Astrocyte (in vitro differentiated cells and primary cell): ENCODE results near the gene FARS2. TPM values are rescaled to one million over a fixed set of nuclear protein-coding genes. Genes with fewer than 3 reads are reported as not detected.

Source experiments
- DNase-seq: peaks from one replicate; pipeline ENCODE4 v3.0.0-alpha.2; 2010; ENCODE audit warnings: low read depth
- FAIRE-seq: peaks from 2 replicates; lab custom pipeline; 2011; peaks lifted over from hg19 to GRCh38; lab: Jason Lieb, UNC
- H2AFZ ChIP-seq: 2 replicates; pipeline ENCODE4 v1.6.0; 2012; ENCODE audit warnings: low read depth, low read length, inconsistent platforms
- H3K27ac ChIP-seq: 2 replicates; pipeline ENCODE4 v1.5.1; 2011; ENCODE audit warnings: low read depth, low read length, inconsistent platforms
- H3K27me3 ChIP-seq: 2 replicates; pipeline ENCODE4 v1.6.0; 2011; ENCODE audit warnings: low read length, inconsistent platforms; ENCODE audit not compliant: insufficient read depth
- H3K36me3 ChIP-seq: 2 replicates; pipeline ENCODE4 v1.5.1; 2011; ENCODE audit warnings: low read length, inconsistent platforms; ENCODE audit not compliant: insufficient read depth
- H3K4me1 ChIP-seq: 2 replicates; pipeline ENCODE4 v1.5.1; 2011; ENCODE audit warnings: low read length, inconsistent platforms; ENCODE audit not compliant: insufficient read depth
- H3K4me2 ChIP-seq: 2 replicates; pipeline ENCODE4 v1.6.0; 2012; ENCODE audit warnings: low read length, inconsistent platforms
- H3K4me3 ChIP-seq: 2 replicates; pipeline ENCODE4 v1.5.1; 2011; ENCODE audit warnings: low read depth, mild to moderate bottlenecking, low read length, inconsistent platforms; ENCODE audit not compliant: insufficient read depth
- H3K79me2 ChIP-seq: 2 replicates; pipeline ENCODE4 v1.6.0; 2012; ENCODE audit warnings: mild to moderate bottlenecking, low read length, inconsistent platforms; ENCODE audit not compliant: insufficient read depth
- H3K9ac ChIP-seq: 2 replicates; pipeline ENCODE4 v1.6.0; 2012; ENCODE audit warnings: mild to moderate bottlenecking, low read length, inconsistent platforms
- H3K9me3 ChIP-seq: 2 replicates; pipeline ENCODE4 v1.5.1; 2012; ENCODE audit warnings: low read depth, mild to moderate bottlenecking, low read length, inconsistent platforms; ENCODE audit not compliant: insufficient read depth
- H4K20me1 ChIP-seq: 2 replicates; pipeline ENCODE4 v1.6.0; 2012; ENCODE audit warnings: low read length, inconsistent platforms; ENCODE audit not compliant: insufficient read depth
- H3K27ac Mint-ChIP-seq: one replicate; pipeline ENCODE4 v1.8.0; 2021; ENCODE audit warnings: mild to moderate bottlenecking, mixed read lengths; ENCODE audit not compliant: unreplicated experiment
- H3K27me3 Mint-ChIP-seq: one replicate; pipeline ENCODE4 v1.8.0; 2021; ENCODE audit warnings: low read depth, mixed read lengths; ENCODE audit not compliant: unreplicated experiment
- H3K36me3 Mint-ChIP-seq: one replicate; pipeline ENCODE4 v1.8.0; 2021; ENCODE audit warnings: low read depth, mixed read lengths; ENCODE audit not compliant: unreplicated experiment
- H3K4me1 Mint-ChIP-seq: one replicate; pipeline ENCODE4 v1.8.0; 2021; ENCODE audit warnings: low read depth, mixed read lengths; ENCODE audit not compliant: unreplicated experiment
- H3K4me3 Mint-ChIP-seq: one replicate; pipeline ENCODE4 v1.8.0; 2021; ENCODE audit warnings: mild to moderate bottlenecking, moderate library complexity, mixed read lengths; ENCODE audit not compliant: unreplicated experiment
- H3K9me3 Mint-ChIP-seq: one replicate; pipeline ENCODE4 v1.8.0; 2021; ENCODE audit warnings: mild to moderate bottlenecking, mixed read lengths; ENCODE audit not compliant: unreplicated experiment
- CTCF ChIP-seq: IDR thresholded peaks from 2 replicates; pipeline ENCODE4 v1.5.1; 2011; ENCODE audit warnings: low read depth, mild to moderate bottlenecking, inconsistent platforms, low read length, moderate library complexity; ENCODE audit not compliant: insufficient read depth
- EZH2 ChIP-seq: IDR thresholded peaks from 2 replicates; pipeline ENCODE4 v1.6.1; 2012; ENCODE audit warnings: mild to moderate bottlenecking, low read length, inconsistent platforms; ENCODE audit not compliant: insufficient read depth
- total RNA-seq: library from RNA; stranded (reverse); gene quantifications from 2 replicates; pipeline ENCODE4 v1.2.1, GENCODE V29; 2021

FARS2 gene
- total RNA-seq, 1 donor from 2014 or later: 13.3 TPM

GRCh38 chr6:5778317-5778857, 517.1 kb downstream of the FARS2 start:
- H3K27me3 ChIP-seq: no peaks in the 10 kb centered on the region
- H3K4me1 ChIP-seq: no peaks in the 10 kb centered on the region
- DNase-seq (no peak), FAIRE-seq (no peak)
- H2AFZ ChIP-seq: no peak overlapping the region
- Mint-ChIP-seq H3K27me3 (no peaks in the 10 kb centered on the region), H3K27ac (no peak overlapping the region), H3K36me3 (peaks cover 10% of the 10 kb centered on the region), H3K4me1 (no peaks in the 10 kb centered on the region), H3K9me3 (no peaks in the 10 kb centered on the region), H3K4me3 (no peak overlapping the region)
- TF ChIP-seq CTCF: no peak
- no peak for TF ChIP-seq EZH2
- no peak overlapping the region for H3K4me2 ChIP-seq
- no peaks in the 10 kb centered on the region for H3K9me3 ChIP-seq
- H3K4me3 ChIP-seq: no peak overlapping the region
- no peaks in the 10 kb centered on the region for H3K79me2 ChIP-seq
- no peak overlapping the region for H3K9ac ChIP-seq
- no peak overlapping the region for H3K27ac ChIP-seq
- no peaks in the 10 kb centered on the region for H4K20me1 ChIP-seq
- H3K36me3 ChIP-seq: no peaks in the 10 kb centered on the region

GRCh38 chr6:5778906-5779305, 517.6 kb downstream of the FARS2 start:
- Mint-ChIP-seq H3K4me1 (no peaks in the 10 kb centered on the region), H3K9me3 (no peaks in the 10 kb centered on the region), H3K36me3 (peaks cover 10% of the 10 kb centered on the region), H3K27me3 (no peaks in the 10 kb centered on the region), H3K4me3 (no peak overlapping the region), H3K27ac (no peak overlapping the region)
- H3K4me1 ChIP-seq: no peaks in the 10 kb centered on the region
- no peak overlapping the region for H3K27ac ChIP-seq
- H3K27me3 ChIP-seq: no peaks in the 10 kb centered on the region
- H4K20me1 ChIP-seq: no peaks in the 10 kb centered on the region
- TF ChIP-seq CTCF: no peak
- TF ChIP-seq EZH2: no peak
- DNase-seq (no peak), FAIRE-seq (no peak)
- H3K36me3 ChIP-seq: no peaks in the 10 kb centered on the region
- H3K9me3 ChIP-seq: no peaks in the 10 kb centered on the region
- H3K4me3 ChIP-seq: no peak overlapping the region
- no peak overlapping the region for H3K4me2 ChIP-seq
- H3K79me2 ChIP-seq: no peaks in the 10 kb centered on the region
- no peak overlapping the region for H2AFZ ChIP-seq
- H3K9ac ChIP-seq: no peak overlapping the region

- DNase-seq (no peak), FAIRE-seq (no peak)
- Mint-ChIP-seq H3K36me3 (peaks cover 3% of the 10 kb centered on the region), H3K27ac (no peak overlapping the region), H3K4me1 (no peaks in the 10 kb centered on the region), H3K9me3 (no peaks in the 10 kb centered on the region), H3K4me3 (no peak overlapping the region), H3K27me3 (no peaks in the 10 kb centered on the region)
- H3K4me2 ChIP-seq: no peak overlapping the region
- no peak overlapping the region for H3K27ac ChIP-seq
- no peaks in the 10 kb centered on the region for H3K36me3 ChIP-seq
- H3K4me1 ChIP-seq: no peaks in the 10 kb centered on the region
- TF ChIP-seq CTCF (no peak), EZH2 (no peak)
- no peak overlapping the region for H3K9ac ChIP-seq
- H3K27me3 ChIP-seq: no peaks in the 10 kb centered on the region
- no peak overlapping the region for H3K4me3 ChIP-seq
- no peak overlapping the region for H2AFZ ChIP-seq
- no peaks in the 10 kb centered on the region for H3K79me2 ChIP-seq
- H3K9me3 ChIP-seq: no peaks in the 10 kb centered on the region
- H4K20me1 ChIP-seq: no peaks in the 10 kb centered on the region
Measured at GRCh38 chr6:5781019-5781418, 519.7 kb downstream of the FARS2 start.
